ENCODE data around the gene ANXA3.
"Not testable (repeated sequence)": the region's sequence is repeated elsewhere in the genome, so short reads cannot be mapped to it uniquely, and the experiment has no call there.

ANXA3 gene

GRCh38 chr4:78578674-78579425, 27.3 kb downstream of the ANXA3 start:
- no peak for DNase-seq

- peak; percentile 78 to 84 (median 83) for DNase-seq
Observed at GRCh38 chr4:78581618-78582017, 30.0 kb downstream of the ANXA3 start.

GRCh38 chr4:78584863-78585547, 33.4 kb downstream of the ANXA3 start:
- peak in 2 of 3 donors; percentile 25 to 26 for DNase-seq

- DNase-seq = no peak
Observed at GRCh38 chr4:78585633-78586032, 34.1 kb downstream of the ANXA3 start.

- DNase-seq = no peak
Observed at GRCh38 chr4:78588894-78589545, 37.5 kb downstream of the ANXA3 start.

- no peak for DNase-seq
Observed at GRCh38 chr4:78591404-78591803, 39.8 kb downstream of the ANXA3 start.

GRCh38 chr4:78592088-78592783, 40.7 kb downstream of the ANXA3 start:
- DNase-seq = peak; percentile 28 to 52 (median 43)

GRCh38 chr4:78596111-78596742, 44.7 kb downstream of the ANXA3 start:
- DNase-seq = no peak

GRCh38 chr4:78598431-78598830, 46.9 kb downstream of the ANXA3 start:
- DNase-seq = not testable (repeated sequence)

- DNase-seq = no peak
Observed at GRCh38 chr4:78599147-78599546, 47.6 kb downstream of the ANXA3 start.

GRCh38 chr4:78599931-78600375, 48.4 kb downstream of the ANXA3 start:
- peak; percentile 24 to 47 (median 39) for DNase-seq

GRCh38 chr4:78601013-78601412, 49.4 kb downstream of the ANXA3 start:
- DNase-seq = no peak

GRCh38 chr4:78602334-78602733, 50.8 kb downstream of the ANXA3 start:
- no peak for DNase-seq

GRCh38 chr4:78603384-78603783, 51.8 kb downstream of the ANXA3 start:
- no peak for DNase-seq

GRCh38 chr4:78604988-78605387, 53.4 kb downstream of the ANXA3 start:
- no peak for DNase-seq

- DNase-seq = no peak
Observed at GRCh38 chr4:78606035-78606434, 54.5 kb downstream of the ANXA3 start.

GRCh38 chr4:78606530-78607095, 55.0 kb downstream of the ANXA3 start:
- DNase-seq = no peak

GRCh38 chr4:78608684-78609083, 57.1 kb downstream of the ANXA3 start:
- DNase-seq = no peak

- DNase-seq = no peak
Observed at GRCh38 chr4:78609580-78609979, 58.0 kb downstream of the ANXA3 start.

GRCh38 chr4:78610546-78611214, 59.1 kb downstream of the ANXA3 start:
- peak in 2 of 3 donors; percentile 24 to 41 for DNase-seq

GRCh38 chr4:78611215-78611558, 59.6 kb downstream of the ANXA3 start:
- no peak for DNase-seq
